ENCODE measurements around the gene OR10A6. TPM values are rescaled to one million over a fixed set of nuclear protein-coding genes. Genes with fewer than 3 reads are reported as not detected.

The OR10A6 gene
- total RNA-seq, 1 experiment from 2014 or later = not detected

DNA sequence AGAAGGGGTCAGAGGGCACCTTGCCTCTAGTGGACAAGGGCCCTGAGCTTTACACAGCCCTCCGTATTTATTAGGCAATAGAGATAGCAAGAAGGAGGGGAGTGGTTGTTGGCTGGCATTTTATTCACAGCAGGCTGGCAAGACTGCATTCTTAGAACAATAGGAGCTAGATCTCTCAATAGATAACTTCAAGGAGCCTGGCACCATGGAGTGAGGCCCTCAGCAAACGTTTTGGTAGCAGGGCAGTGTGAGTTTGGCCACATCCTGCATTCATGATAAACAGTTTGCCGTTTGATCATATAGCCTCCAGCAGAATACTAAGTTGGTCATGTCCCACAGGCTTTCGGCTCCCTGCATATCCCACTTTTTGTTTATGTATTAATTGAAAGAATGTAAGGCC, 31.6 kb downstream of the OR10A6 start:
- no TSS peak for BruUV-seq (replicated peaks)
- intact Hi-C loops (cut with micrococcal nuclease) = no loop called here
- Mint-ChIP-seq H3K36me3 (ENCODE audit: insufficient read depth, unreplicated experiment) (no peaks in the 10 kb centered on the region), H3K4me1 (ENCODE audit: insufficient read depth, unreplicated experiment) (peaks cover 14% of the 10 kb centered on the region), H3K4me3 (ENCODE audit: unreplicated experiment) (no peak overlapping the region), H3K27ac (ENCODE audit: low read depth, unreplicated experiment) (no peak overlapping the region), H3K9me3 (ENCODE audit: unreplicated experiment) (no peaks in the 10 kb centered on the region), H3K27me3 (ENCODE audit: insufficient read depth, unreplicated experiment) (no peaks in the 10 kb centered on the region)
- ChIA-PET POLR2A (interaction anchor here (0.6 kb wide), 1 partner anchor 27 kb away, joined by 3 read pairs; no protein-coding TSS in a partner anchor), CTCF (interaction anchor here (1.2 to 9.7 kb wide), 2 partner anchors 9 to 86 kb away, joined by 3 to 98 read pairs; partner anchors contain the start of gene EIF3F)
- no peak for DNase-seq (ENCODE audit: unreplicated experiment)
- TF ChIP-seq CTCF (IDR thresholded peaks at IDR 0.05; ENCODE audit: unreplicated experiment) = no peak

- DNase-seq (ENCODE audit: unreplicated experiment) = no peak
- Mint-ChIP-seq H3K36me3 (ENCODE audit: insufficient read depth, unreplicated experiment) (no peaks in the 10 kb centered on the region), H3K9me3 (ENCODE audit: unreplicated experiment) (no peaks in the 10 kb centered on the region), H3K4me3 (ENCODE audit: unreplicated experiment) (no peak overlapping the region), H3K27me3 (ENCODE audit: insufficient read depth, unreplicated experiment) (no peaks in the 10 kb centered on the region), H3K27ac (ENCODE audit: low read depth, unreplicated experiment) (no peak overlapping the region), H3K4me1 (ENCODE audit: insufficient read depth, unreplicated experiment) (peaks cover 8% of the 10 kb centered on the region)
- TF ChIP-seq CTCF (IDR thresholded peaks at IDR 0.05; ENCODE audit: unreplicated experiment) = no peak
- BruUV-seq (replicated peaks) = no TSS peak
- CTCF ChIA-PET = interaction anchor here (0.6 to 9.7 kb wide), 3 partner anchors 9 to 332 kb away, joined by 3 to 98 read pairs (median 3); partner anchors contain the start of gene EIF3F
- intact Hi-C loops (cut with micrococcal nuclease) = no loop called here
- POLR2A ChIA-PET = interaction anchor here (0.7 kb wide), 1 partner anchor 88 kb away, joined by 3 read pairs; the partner anchor contains the start of gene EIF3F
Measured at GRCh38 chr11:7898666-7899283, 32.3 kb downstream of the OR10A6 start.

DNA sequence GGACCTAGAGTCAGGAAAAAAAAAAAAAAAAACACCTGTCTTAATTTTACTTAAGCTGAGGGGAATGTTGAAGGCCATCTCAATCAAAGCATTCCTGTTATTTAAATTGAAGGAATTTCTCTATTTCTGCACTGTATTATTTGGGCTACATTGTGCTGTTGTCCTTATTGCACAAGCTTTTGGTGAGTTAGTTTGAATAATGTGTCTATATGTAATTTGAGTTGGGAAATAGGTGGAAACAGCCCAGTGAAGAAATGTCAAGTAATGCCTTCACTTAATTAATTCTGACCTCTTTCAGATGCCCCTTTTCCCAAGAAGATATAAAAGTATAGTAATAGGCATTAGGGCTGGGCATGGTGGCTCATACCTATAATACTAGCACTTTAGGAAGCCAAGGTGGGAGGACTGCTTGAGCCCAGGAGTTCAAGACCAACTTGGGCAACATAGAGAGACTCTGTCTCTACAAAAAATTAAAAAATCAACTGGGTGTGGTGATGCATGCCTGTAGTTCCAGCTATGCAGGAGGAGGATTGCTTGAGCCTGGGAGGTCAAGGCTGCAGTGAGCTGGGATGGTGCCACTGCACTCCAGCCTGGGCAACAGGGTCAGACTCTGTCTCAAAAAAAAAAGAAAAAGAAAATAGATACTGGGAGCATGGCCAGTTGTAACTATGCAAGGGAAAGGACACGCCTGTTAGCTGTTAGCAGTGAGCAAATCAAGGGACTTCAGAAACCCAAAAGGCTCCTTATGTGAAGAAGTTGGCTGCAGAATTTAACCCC, 34.9 kb downstream of the OR10A6 start:
- intact Hi-C loops (cut with micrococcal nuclease) = no loop called here
- Mint-ChIP-seq H3K4me3 (ENCODE audit: unreplicated experiment) (no peak overlapping the region), H3K9me3 (ENCODE audit: unreplicated experiment) (no peaks in the 10 kb centered on the region), H3K27me3 (ENCODE audit: insufficient read depth, unreplicated experiment) (no peaks in the 10 kb centered on the region), H3K36me3 (ENCODE audit: insufficient read depth, unreplicated experiment) (no peaks in the 10 kb centered on the region), H3K4me1 (ENCODE audit: insufficient read depth, unreplicated experiment) (peaks cover 19% of the 10 kb centered on the region), H3K27ac (ENCODE audit: low read depth, unreplicated experiment) (peak overlapping the region; percentile 40)
- DNase-seq (ENCODE audit: unreplicated experiment) = no peak
- ChIA-PET CTCF (interaction anchor here (0.6 to 8.1 kb wide), 5 partner anchors 10 to 324 kb away, joined by 3 to 260 read pairs (median 5); partner anchors contain the start of gene EIF3F), POLR2A (interaction anchor here (0.6 to 2.1 kb wide), 3 partner anchors 10 to 91 kb away, joined by 3 to 9 read pairs (median 7); partner anchors contain the start of gene EIF3F)
- TF ChIP-seq CTCF (IDR thresholded peaks at IDR 0.05; ENCODE audit: unreplicated experiment) = no peak
- BruUV-seq (replicated peaks) = no TSS peak

- Mint-ChIP-seq H3K4me3 (ENCODE audit: unreplicated experiment) (no peak overlapping the region), H3K27me3 (ENCODE audit: insufficient read depth, unreplicated experiment) (no peaks in the 10 kb centered on the region), H3K9me3 (ENCODE audit: unreplicated experiment) (no peaks in the 10 kb centered on the region), H3K27ac (ENCODE audit: low read depth, unreplicated experiment) (no peak overlapping the region), H3K36me3 (ENCODE audit: insufficient read depth, unreplicated experiment) (no peaks in the 10 kb centered on the region), H3K4me1 (ENCODE audit: insufficient read depth, unreplicated experiment) (peaks cover 26% of the 10 kb centered on the region)
- DNase-seq (ENCODE audit: unreplicated experiment) = no peak
- intact Hi-C loops (cut with micrococcal nuclease) = no loop called here
- BruUV-seq (replicated peaks) = no TSS peak
- CTCF ChIA-PET = interaction anchor here (0.7 to 8.1 kb wide), 11 partner anchors 10 to 205 kb away, joined by 3 to 260 read pairs (median 19); partner anchors contain the start of gene EIF3F
- POLR2A ChIA-PET = interaction anchor here (2.1 kb wide), 1 partner anchor 92 kb away, joined by 9 read pairs; the partner anchor contains the start of gene EIF3F
- TF ChIP-seq CTCF (IDR thresholded peaks at IDR 0.05; ENCODE audit: unreplicated experiment) = no peak
Measured at GRCh38 chr11:7894251-7894650, 36.8 kb downstream of the OR10A6 start.
